HepG2 (cell line): ENCODE results near the gene IRF2BPL. TPM values are rescaled to one million over a fixed set of nuclear protein-coding genes. Genes with fewer than 3 reads are reported as not detected.
A peak's percentile ranks its signal among the peaks of the same experiment; 100 is the strongest.

Experiments
- FOXP1 ChIP-seq, 2 experiments: fragments of 450-650 bp in 1 of 2; IDR thresholded peaks; 2 replicates each; pipeline ENCODE4 v1.6.1; 2017 to 2018; ENCODE audit warnings: antibody characterized with exemption in 1 of 2
- KMT2A ChIP-seq: sonication (generic); formaldehyde crosslinking; IDR thresholded peaks from 2 replicates; pipeline ENCODE4 v1.4.0; 2020; ENCODE audit warnings: missing genetic modification reagents
- NR2C2 ChIP-seq: sonication (generic); formaldehyde crosslinking; IDR thresholded peaks from 2 replicates; pipeline ENCODE4 v1.4.0; 2020; ENCODE audit warnings: missing genetic modification reagents, mild to moderate bottlenecking, moderate library complexity, borderline replicate concordance
- PCBP1 ChIP-seq: fragments of 200-400 bp; formaldehyde crosslinking; IDR thresholded peaks from 2 replicates; pipeline ENCODE4 v1.6.1; 2017; ENCODE audit warnings: mild to moderate bottlenecking, low read depth, low read length, borderline replicate concordance
- TEAD2 ChIP-seq: sonication (generic); formaldehyde crosslinking; IDR thresholded peaks from 2 replicates; pipeline ENCODE4 v1.9.0; 2021; ENCODE audit warnings: missing genetic modification reagents
- ZFP62 ChIP-seq: sonication (generic); formaldehyde crosslinking; IDR thresholded peaks from 2 replicates; pipeline ENCODE4 v1.4.0; 2020; ENCODE audit warnings: missing genetic modification reagents
- ZFY ChIP-seq: sonication (generic); formaldehyde crosslinking; IDR thresholded peaks from 2 replicates; pipeline ENCODE4 v1.4.0; 2020; ENCODE audit warnings: missing genetic modification reagents
- ZKSCAN5 ChIP-seq: sonication (generic); formaldehyde crosslinking; IDR thresholded peaks from 2 replicates; pipeline ENCODE4 v1.5.1; 2020; ENCODE audit warnings: mild to moderate bottlenecking, missing genetic modification reagents
- ZNF24 ChIP-seq: fragments of 450-650 bp; IDR thresholded peaks from 2 replicates; pipeline ENCODE4 v1.6.1; 2017; ENCODE audit warnings: antibody characterized with exemption, mild to moderate bottlenecking
- ZNF350 ChIP-seq: sonication (generic); formaldehyde crosslinking; IDR thresholded peaks from 2 replicates; pipeline ENCODE4 v1.4.0; 2020; ENCODE audit warnings: mild to moderate bottlenecking, low read depth, missing genetic modification reagents, borderline replicate concordance
- ZNF501 ChIP-seq: sonication (generic); formaldehyde crosslinking; IDR thresholded peaks from 2 replicates; pipeline ENCODE4 v1.5.1; 2020; ENCODE audit warnings: mild to moderate bottlenecking, moderate library complexity, missing genetic modification reagents
- ZNF749 ChIP-seq: sonication (generic); formaldehyde crosslinking; IDR thresholded peaks from 2 replicates; pipeline ENCODE4 v1.8.0; 2022; ENCODE audit warnings: mild to moderate bottlenecking, missing genetic modification reagents, moderate library complexity, borderline replicate concordance
- ZNF788 ChIP-seq: sonication (generic); formaldehyde crosslinking; IDR thresholded peaks from 2 replicates; pipeline ENCODE4 v1.5.0; 2020; ENCODE audit warnings: mild to moderate bottlenecking, missing genetic modification reagents, borderline replicate concordance
- polyA plus RNA-seq, 8 experiments: library from polyadenylated mRNA; depleted of rRNA in 3 of 8; stranded (reverse) in 7 of 8; unstranded in 1 of 8; fragments of >200 nt; fragmentation: Illumina TruSeq in 4 of 8; extraction: Trizol in 4 of 8; gene quantifications; 2 replicates each; pipeline versions ENCODE4 v1.2.1 to v1.2.3, GENCODE V29; 2011 to 2016; ENCODE audit warnings: low read depth in 4 of 8, missing spikeins in 1 of 8, mixed read lengths in 1 of 8; ENCODE audit not compliant: insufficient read depth in 1 of 8
- total RNA-seq, 5 experiments: library from RNA; depleted of rRNA; stranded (reverse); fragments of >200 nt; fragmentation: Illumina TruSeq; extraction: Trizol; gene quantifications; 2 replicates each; pipeline ENCODE4 v1.2.3, GENCODE V29; 2016; ENCODE audit warnings: low read depth in 1 of 5
- TF ChIP-seq, protein P1 (sequence below): sonication (generic); formaldehyde crosslinking; IDR thresholded peaks from 2 replicates; pipeline ENCODE4 v1.4.0; 2020; ENCODE audit warnings: mild to moderate bottlenecking, missing genetic modification reagents
- TF ChIP-seq, protein P2 (sequence below): sonication (generic); formaldehyde crosslinking; IDR thresholded peaks from 2 replicates; pipeline ENCODE4 v1.5.1; 2020; ENCODE audit warnings: mild to moderate bottlenecking, missing genetic modification reagents, borderline replicate concordance
- TF ChIP-seq, protein P3 (sequence below): IDR thresholded peaks from 2 replicates; pipeline ENCODE4 v1.6.1; 2018; ENCODE audit warnings: missing genetic modification reagents, mild to moderate bottlenecking, missing compliant biosample characterization
- TF ChIP-seq, protein P4 (sequence below): sonication (generic); formaldehyde crosslinking; IDR thresholded peaks from 2 replicates; pipeline ENCODE4 v1.8.0; 2022; ENCODE audit warnings: low read depth, missing genetic modification reagents

Gene IRF2BPL
- total and polyA plus RNA-seq, 2 of the 13 experiments (the other 11 are each of a cell fraction or from before 2014, with no cell fraction given) = 6.6 to 8.4 TPM

DNA sequence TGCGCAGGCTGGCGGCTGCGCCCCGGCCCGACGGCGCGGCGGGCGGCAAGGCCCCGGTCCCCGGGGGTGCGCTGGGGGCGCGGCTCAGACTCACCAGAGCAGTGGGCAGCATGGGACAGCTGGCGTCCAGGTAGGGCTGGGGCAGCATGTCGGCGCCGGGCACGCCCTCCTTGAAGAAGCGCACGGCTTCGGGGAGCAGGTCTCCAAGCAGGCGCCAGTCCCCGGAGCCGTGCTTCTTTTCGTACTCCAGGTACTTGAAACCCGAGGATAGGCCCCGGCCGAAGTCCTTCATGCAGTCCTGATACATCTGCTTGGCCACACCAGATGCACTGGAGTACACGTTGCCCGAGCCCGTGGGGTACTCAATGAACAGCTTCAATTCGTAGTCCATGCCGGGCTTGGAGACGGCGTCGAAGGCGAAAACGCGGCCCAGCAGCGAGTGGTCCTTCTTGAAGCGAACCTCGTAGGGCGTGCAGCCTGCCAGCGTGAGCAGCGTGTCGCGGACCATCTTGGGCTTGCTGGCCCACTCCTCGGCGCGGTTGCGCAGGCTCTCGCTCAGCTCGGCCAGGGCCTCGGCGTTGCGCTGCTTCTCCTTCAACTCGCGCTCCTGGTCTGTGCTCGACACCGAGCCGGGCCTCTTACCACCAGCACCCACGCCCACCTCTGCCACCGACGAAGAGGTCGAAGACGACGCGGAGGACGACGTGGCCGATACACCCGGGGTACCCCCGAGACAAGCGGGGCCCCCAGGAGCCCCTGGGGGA is 2.2 kb downstream of the IRF2BPL start (continued):
- TF ChIP-seq, protein P1, sequence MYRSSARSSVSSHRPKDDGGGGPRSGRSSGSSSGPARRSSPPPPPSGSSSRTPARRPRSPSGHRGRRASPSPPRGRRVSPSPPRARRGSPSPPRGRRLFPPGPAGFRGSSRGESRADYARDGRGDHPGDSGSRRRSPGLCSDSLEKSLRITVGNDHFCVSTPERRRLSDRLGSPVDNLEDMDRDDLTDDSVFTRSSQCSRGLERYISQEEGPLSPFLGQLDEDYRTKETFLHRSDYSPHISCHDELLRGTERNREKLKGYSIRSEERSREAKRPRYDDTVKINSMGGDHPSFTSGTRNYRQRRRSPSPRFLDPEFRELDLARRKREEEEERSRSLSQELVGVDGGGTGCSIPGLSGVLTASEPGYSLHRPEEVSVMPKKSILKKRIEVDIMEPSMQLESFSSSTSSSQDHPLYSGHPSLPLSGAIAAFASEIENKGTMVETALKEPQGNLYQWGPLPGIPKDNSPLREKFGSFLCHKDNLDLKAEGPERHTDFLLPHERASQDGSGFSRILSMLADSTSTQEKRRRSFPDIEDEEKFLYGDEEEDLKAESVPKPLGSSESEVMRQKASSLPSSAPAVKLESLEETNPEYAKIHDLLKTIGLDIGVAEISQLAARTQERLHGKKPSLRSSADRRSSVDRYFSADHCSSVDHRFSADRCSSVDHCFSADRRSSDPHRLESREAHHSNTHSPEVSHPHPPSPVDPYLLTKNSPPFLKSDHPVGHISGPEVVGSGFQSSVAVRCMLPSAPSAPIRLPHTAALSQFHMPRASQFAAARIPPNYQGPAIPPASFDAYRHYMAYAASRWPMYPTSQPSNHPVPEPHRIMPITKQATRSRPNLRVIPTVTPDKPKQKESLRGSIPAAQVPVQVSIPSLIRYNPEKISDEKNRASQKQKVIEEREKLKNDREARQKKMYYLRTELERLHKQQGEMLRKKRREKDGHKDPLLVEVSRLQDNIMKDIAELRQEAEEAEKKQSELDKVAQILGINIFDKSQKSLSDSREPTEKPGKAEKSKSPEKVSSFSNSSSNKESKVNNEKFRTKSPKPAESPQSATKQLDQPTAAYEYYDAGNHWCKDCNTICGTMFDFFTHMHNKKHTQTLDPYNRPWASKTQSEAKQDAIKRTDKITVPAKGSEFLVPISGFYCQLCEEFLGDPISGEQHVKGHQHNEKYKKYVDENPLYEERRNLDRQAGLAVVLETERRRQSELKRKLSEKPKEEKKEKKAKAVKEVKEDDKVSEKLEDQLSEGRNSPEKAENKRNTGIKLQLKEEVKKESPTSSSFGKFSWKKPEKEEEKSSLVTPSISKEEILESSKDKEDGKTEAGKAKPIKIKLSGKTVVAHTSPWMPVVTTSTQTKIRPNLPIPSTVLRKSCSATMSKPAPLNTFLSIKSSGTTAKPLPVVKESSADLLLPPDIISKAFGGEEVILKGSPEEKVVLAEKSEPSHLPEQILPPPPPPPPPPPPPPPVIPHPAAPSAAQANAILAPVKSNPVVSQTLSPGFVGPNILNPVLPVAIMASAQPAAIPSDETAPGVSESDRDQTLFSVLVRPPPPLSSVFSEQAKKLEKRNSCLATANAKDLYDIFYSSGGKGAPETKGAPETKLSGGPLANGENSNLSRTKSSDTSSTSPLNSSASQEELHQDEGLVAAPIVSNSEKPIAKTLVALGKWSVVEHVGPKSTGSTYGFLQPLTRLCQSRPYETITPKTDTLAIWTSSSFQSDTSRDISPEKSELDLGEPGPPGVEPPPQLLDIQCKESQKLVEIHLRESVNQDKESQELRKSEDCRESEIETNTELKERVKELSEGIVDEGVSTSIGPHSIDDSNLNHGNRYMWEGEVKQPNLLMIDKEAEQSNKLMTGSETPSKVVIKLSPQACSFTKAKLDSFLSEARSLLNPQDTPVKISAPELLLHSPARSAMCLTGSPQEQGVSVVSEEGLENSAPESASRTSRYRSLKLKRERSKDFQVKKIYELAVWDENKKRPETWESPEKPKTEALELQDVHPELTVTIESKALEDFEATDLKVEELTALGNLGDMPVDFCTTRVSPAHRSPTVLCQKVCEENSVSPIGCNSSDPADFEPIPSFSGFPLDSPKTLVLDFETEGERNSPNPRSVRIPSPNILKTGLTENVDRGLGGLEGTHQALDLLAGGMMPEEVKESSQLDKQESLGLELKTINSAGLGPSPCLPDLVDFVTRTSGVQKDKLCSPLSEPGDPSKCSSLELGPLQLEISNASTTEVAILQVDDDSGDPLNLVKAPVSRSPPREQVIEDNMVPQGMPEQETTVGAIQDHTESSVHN = no peak
- TF ChIP-seq ZNF788 (peak; percentile 58), ZNF24 (no peak), ZNF350 (CRISPR knock-in tag) (no peak), ZNF749 (CRISPR knock-in tag) (no peak), TEAD2 (CRISPR knock-in tag) (no peak), ZKSCAN5 (CRISPR knock-in tag) (no peak), ZNF501 (CRISPR knock-in tag) (peak; percentile 21; the same call in 1 of the 2 replicates), FOXP1 (IDR thresholded peaks at IDR 0.05) (no peak), FOXP1 (CRISPR knock-in tag; IDR thresholded peaks at IDR 0.05) (no peak), NR2C2 (no peak), KMT2A (CRISPR knock-in tag) (0 out of 2 replicates have a peak, but pooled peaks have one; percentile 2), ZFY (peak; percentile 16), ZFP62 (CRISPR knock-in tag) (no peak), PCBP1 (no peak)
- TF ChIP-seq, protein P2, sequence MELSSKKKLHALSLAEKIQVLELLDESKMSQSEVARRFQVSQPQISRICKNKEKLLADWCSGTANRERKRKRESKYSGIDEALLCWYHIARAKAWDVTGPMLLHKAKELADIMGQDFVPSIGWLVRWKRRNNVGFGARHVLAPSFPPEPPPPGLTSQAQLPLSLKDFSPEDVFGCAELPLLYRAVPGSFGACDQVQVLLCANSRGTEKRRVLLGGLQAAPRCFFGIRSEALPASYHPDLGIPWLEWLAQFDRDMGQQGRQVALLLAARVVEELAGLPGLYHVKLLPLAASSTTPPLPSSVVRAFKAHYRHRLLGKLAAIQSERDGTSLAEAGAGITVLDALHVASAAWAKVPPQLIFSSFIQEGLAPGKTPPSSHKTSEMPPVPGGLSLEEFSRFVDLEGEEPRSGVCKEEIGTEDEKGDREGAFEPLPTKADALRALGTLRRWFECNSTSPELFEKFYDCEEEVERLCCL (CRISPR knock-in tag) = no peak
- TF ChIP-seq, protein P3, sequence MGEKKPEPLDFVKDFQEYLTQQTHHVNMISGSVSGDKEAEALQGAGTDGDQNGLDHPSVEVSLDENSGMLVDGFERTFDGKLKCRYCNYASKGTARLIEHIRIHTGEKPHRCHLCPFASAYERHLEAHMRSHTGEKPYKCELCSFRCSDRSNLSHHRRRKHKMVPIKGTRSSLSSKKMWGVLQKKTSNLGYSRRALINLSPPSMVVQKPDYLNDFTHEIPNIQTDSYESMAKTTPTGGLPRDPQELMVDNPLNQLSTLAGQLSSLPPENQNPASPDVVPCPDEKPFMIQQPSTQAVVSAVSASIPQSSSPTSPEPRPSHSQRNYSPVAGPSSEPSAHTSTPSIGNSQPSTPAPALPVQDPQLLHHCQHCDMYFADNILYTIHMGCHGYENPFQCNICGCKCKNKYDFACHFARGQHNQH (CRISPR knock-in tag) = peak; percentile 26; the same call in 1 of the 2 replicates
- TF ChIP-seq, protein P4, sequence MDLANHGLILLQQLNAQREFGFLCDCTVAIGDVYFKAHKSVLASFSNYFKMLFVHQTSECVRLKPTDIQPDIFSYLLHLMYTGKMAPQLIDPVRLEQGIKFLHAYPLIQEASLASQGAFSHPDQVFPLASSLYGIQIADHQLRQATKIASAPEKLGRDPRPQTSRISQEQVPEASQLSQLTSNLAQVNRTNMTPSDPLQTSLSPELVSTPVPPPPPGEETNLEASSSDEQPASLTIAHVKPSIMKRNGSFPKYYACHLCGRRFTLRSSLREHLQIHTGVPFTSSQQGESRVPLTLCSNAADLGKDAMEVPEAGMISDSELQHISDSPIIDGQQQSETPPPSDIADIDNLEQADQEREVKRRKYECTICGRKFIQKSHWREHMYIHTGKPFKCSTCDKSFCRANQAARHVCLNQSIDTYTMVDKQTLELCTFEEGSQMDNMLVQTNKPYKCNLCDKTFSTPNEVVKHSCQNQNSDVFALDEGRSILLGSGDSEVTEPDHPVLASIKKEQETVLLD = no peak
